Fibroblast of pulmonary artery (primary cell): ENCODE measurements around the gene SGCA.

Experiments used
- DNase-seq: peaks from one replicate; pipeline ENCODE4 v3.0.0-alpha.2; 2010; ENCODE audit warnings: low read depth
- H3K4me3 ChIP-seq: replicated peaks from 2 replicates; pipeline ENCODE4 v1.5.1; 2011; ENCODE audit warnings: low read depth, mild to moderate bottlenecking, control low read depth, low read length, moderate library complexity
- TF ChIP-seq, protein P1 (sequence below): IDR thresholded peaks from 2 replicates; pipeline ENCODE4 v1.5.1; 2011; ENCODE audit warnings: mild to moderate bottlenecking, control low read depth, low read length, inconsistent platforms; ENCODE audit errors: missing control alignments

The SGCA gene

DNA sequence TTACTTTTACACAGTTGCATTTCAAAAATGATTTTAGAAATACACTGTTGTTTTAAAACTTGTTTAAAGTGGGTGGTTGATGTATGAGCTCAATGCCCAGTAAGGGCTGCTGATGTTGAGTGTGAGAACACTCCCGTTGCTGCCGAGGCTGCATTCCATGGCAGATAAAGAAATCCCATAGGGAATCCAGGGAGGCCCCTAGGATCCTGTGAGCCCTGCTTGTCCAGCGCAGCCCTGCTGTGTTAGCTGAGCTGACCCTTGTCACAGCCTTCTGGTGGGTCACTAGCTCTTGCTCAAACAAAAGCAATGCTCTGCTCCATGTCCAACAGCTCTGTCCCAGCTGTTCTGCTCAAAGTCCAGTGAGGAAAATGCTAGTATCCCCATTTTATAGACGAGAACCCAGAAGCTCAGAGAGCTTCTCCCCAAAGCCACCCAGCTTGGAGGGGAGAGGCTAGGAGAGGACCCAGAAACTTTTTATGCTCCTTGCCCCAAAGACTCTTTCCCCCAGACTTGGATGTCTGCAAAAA, 54.2 kb downstream of the SGCA start:
- peak; percentile 86 for DNase-seq
- TF ChIP-seq, protein P1, sequence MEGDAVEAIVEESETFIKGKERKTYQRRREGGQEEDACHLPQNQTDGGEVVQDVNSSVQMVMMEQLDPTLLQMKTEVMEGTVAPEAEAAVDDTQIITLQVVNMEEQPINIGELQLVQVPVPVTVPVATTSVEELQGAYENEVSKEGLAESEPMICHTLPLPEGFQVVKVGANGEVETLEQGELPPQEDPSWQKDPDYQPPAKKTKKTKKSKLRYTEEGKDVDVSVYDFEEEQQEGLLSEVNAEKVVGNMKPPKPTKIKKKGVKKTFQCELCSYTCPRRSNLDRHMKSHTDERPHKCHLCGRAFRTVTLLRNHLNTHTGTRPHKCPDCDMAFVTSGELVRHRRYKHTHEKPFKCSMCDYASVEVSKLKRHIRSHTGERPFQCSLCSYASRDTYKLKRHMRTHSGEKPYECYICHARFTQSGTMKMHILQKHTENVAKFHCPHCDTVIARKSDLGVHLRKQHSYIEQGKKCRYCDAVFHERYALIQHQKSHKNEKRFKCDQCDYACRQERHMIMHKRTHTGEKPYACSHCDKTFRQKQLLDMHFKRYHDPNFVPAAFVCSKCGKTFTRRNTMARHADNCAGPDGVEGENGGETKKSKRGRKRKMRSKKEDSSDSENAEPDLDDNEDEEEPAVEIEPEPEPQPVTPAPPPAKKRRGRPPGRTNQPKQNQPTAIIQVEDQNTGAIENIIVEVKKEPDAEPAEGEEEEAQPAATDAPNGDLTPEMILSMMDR, result no peak
- peak overlapping the region; percentile 4 for H3K4me3 ChIP-seq

DNA sequence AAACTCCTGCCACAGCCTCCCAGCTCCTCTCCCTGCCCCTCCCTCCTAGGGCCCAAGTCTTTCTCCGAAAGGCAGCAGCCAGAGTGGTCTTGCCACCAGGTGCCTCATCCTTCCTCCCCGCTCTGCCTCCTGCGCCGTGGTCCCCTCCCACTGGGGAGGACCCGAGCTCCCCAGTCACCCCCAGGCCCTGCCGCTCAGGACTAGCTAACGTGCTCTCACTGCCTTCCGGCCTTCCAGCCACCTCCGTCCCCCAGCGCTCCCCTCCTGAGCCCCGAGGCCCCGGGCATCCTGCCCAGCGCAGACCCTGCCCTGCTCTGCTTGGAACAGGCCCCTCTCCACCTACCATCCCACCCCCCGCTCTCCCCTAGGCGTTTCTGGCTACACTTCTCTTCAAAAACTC, 55.0 kb downstream of the SGCA start:
- DNase-seq, result no peak
- H3K4me3 ChIP-seq, result no peak overlapping the region
- TF ChIP-seq, protein P1, result no peak

DNA sequence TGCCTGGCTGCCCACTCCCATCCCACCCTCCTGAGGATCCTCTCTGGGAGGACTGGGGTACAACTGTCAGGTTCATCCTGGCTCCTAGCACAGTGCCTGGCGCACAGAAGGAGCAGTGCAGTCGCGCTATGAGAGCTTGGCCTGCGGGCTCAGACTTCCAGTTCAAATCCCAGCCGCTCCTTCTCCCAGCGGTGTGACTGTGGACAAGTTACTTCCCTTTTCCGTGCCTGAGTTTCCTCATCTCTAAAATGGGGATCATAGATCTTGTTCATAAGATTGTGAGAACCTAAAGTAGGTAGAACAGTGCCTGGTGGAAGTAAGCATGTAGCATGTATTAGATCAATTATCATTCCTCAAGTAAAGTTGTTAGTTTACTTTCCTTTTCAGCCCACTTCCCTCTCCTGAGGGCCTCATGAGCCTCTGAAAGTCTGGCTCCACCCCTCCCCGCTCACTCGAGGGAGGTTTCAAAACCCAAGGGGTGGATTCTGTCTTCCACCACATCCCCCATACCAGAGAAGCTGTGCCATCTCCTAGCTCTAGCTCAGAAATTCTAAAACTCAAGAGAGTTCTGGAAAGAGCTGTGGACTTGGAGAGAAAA, 55.6 kb downstream of the SGCA start:
- TF ChIP-seq, protein P1, result no peak
- H3K4me3 ChIP-seq, result no peak overlapping the region
- DNase-seq, result peak; percentile 50

DNA sequence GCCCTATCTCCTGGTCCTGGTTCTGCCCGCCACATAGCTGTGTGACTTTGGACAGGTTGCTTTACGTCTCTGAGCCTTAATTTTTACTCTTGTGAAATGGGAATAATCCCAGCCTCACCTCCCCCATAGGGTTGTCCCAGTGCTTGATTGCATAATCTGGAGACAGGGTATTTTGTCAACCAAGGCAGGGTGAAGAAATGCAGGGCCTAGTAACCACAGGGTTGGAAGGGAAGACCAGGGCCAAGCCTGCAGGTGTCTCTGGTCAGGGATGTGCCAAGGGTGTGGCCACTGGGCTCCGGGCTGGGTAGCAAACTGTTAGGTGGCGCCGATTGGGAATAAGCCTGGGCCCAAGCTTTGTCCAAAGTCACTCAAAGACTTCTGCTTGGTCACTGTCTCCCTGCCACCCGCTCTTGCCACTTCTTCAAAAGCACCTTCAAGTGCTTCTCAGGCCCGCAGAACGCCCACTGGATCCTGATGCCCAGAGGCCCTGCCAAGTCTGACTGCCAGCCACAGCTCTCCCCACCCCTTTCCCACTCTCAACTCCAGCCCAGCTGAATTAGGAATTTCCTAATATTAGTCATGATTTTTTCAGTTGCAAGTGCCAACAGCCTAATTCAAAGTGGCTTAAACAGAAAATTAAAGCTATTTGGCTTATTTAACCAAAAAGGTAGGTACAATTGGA, 56.2 kb downstream of the SGCA start:
- TF ChIP-seq, protein P1, result no peak
- no peak overlapping the region for H3K4me3 ChIP-seq

DNA sequence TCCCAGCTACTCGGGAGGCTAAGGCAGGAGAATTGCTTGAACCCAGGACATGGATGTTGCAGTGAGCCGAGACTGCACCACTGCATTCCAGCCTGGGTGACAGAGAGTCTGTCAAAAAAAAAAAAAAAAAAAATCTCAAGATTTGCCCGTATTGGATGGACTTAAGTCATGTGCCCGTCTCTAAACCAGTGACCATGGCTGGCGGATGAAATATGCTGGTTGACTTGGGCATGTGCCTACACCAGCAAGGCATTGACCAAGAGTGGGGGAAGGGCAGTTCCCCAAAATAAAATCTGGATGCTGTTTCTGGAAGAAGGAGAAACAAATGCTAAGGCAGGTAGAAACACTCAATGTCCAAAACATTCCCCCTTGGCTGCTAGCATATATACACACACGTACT, 57.1 kb downstream of the SGCA start:
- TF ChIP-seq, protein P1, result no peak
- no peak for DNase-seq
- no peak overlapping the region for H3K4me3 ChIP-seq

More for the DNA sequence above, 56.2 kb downstream of the SGCA start:
- DNase-seq, result peak; percentile 67
